ENCODE results near the gene ATP6V1F. TPM values are rescaled to one million over a fixed set of nuclear protein-coding genes. Genes with fewer than 3 reads are reported as not detected.

Gene ATP6V1F
- total RNA-seq, 2 experiments from 2014 or later, result 108 to 155 TPM

GRCh38 chr7:128859232-128860157, 3.2 kb upstream of the ATP6V1F start:
- TF ChIP-seq CTCF (conservative IDR thresholded peaks at IDR 0.05; ENCODE audit: low read length) (no peak), EZH2phosphoT487 (IDR thresholded peaks at IDR 0.05; ENCODE audit: borderline replicate concordance, low read depth, low read length) (no peak)
- Histone ChIP-seq H4K20me1 (ENCODE audit: insufficient read depth, low read length) (peaks cover 4% of the 10 kb centered on the region; the same call in 1 of the 2 replicates), H3K4me1 (ENCODE audit: insufficient read depth, low read length, poor library complexity, severe bottlenecking) (peaks cover 30% of the 10 kb centered on the region), H3K27ac (ENCODE audit: low read depth, low read length, poor library complexity, severe bottlenecking) (no peak overlapping the region), H3K4me2 (ENCODE audit: low read length) (no peak overlapping the region), H3K9me2 (ENCODE audit: insufficient read depth, low read length) (no peaks in the 10 kb centered on the region), H3K9me3 (ENCODE audit: low read length) (no peaks in the 10 kb centered on the region), H3K79me2 (ENCODE audit: insufficient read depth, low read depth, low read length) (peaks cover 17% of the 10 kb centered on the region), H3K36me3 (ENCODE audit: insufficient read depth, low read length) (no peaks in the 10 kb centered on the region), H2AFZ (ENCODE audit: low read length) (peak overlapping the region; percentile 28; the same call in 1 of the 2 replicates), H3K4me3 (ENCODE audit: low read depth, low read length, poor library complexity, severe bottlenecking) (no peak overlapping the region)
- no TSS peak for BruUV-seq (replicated peaks)
- POLR2A ChIA-PET, result no interaction called here
- peak; percentile 28 for DNase-seq (ENCODE audit: low spot score)
- CTCF ChIA-PET (ENCODE audit: unreplicated experiment), result interaction anchor here (1.8 kb wide), 1 partner anchor 24 kb away, joined by 11 read pairs; no protein-coding TSS in a partner anchor
- intact Hi-C loops (cut with micrococcal nuclease; ENCODE audit: unreplicated experiment), result no loop called here

- no peaks in the 10 kb centered on the region for H3K9me2 ChIP-seq (ENCODE audit: insufficient read depth, low read length)
- H4K20me1 ChIP-seq (ENCODE audit: insufficient read depth, low read length), result peaks cover 4% of the 10 kb centered on the region; the same call in 1 of the 2 replicates
- H3K4me1 ChIP-seq (ENCODE audit: insufficient read depth, low read length, poor library complexity, severe bottlenecking), result peaks cover 30% of the 10 kb centered on the region
- no TSS peak for BruUV-seq (replicated peaks)
- TF ChIP-seq EZH2phosphoT487 (IDR thresholded peaks at IDR 0.05; ENCODE audit: borderline replicate concordance, low read depth, low read length) (no peak), CTCF (conservative IDR thresholded peaks at IDR 0.05; ENCODE audit: low read length) (peak; percentile 71)
- no peak overlapping the region for H3K4me3 ChIP-seq (ENCODE audit: low read depth, low read length, poor library complexity, severe bottlenecking)
- peak; percentile 45 for DNase-seq (ENCODE audit: low spot score)
- peak overlapping the region; percentile 28; the same call in 1 of the 2 replicates for H2AFZ ChIP-seq (ENCODE audit: low read length)
- H3K36me3 ChIP-seq (ENCODE audit: insufficient read depth, low read length), result peaks cover 6% of the 10 kb centered on the region; the same call in 1 of the 2 replicates
- intact Hi-C loops (cut with micrococcal nuclease; ENCODE audit: unreplicated experiment), result no loop called here
- ChIA-PET POLR2A (interaction anchor here (0.9 to 2.9 kb wide), 2 partner anchors 121 to 755 kb away, joined by 5 to 12 read pairs; partner anchors contain the start of gene CALU), CTCF (ENCODE audit: unreplicated experiment) (interaction anchor here (1.8 kb wide), 1 partner anchor 23 kb away, joined by 11 read pairs; no protein-coding TSS in a partner anchor)
- H3K4me2 ChIP-seq (ENCODE audit: low read length), result no peak overlapping the region
- H3K27ac ChIP-seq (ENCODE audit: low read depth, low read length, poor library complexity, severe bottlenecking), result no peak overlapping the region
- no peaks in the 10 kb centered on the region for H3K9me3 ChIP-seq (ENCODE audit: low read length)
- H3K79me2 ChIP-seq (ENCODE audit: insufficient read depth, low read depth, low read length), result peaks cover 20% of the 10 kb centered on the region
Observed at GRCh38 chr7:128860158-128861073, 2.2 kb upstream of the ATP6V1F start.

Measured in OCI-LY7 (cell line).